GM19452 (cell line): ENCODE data around the gene MAP7D3.

ENCODE experiments used
- ATAC-seq: cut with Tn5 transposase; IDR thresholded peaks from one replicate; pipeline ENCODE4 v1.9.1; 2021; ENCODE audit not compliant: unreplicated experiment

MAP7D3 gene

GRCh38 chrX:136209016-136209738 is 42.0 kb downstream of the MAP7D3 start:
- no peak for ATAC-seq

GRCh38 chrX:136207546-136207945 is 43.7 kb downstream of the MAP7D3 start:
- no peak for ATAC-seq

- no peak for ATAC-seq
Measured at GRCh38 chrX:136206916-136207315, 44.3 kb downstream of the MAP7D3 start.

GRCh38 chrX:136205882-136206380 is 45.3 kb downstream of the MAP7D3 start:
- no peak for ATAC-seq

GRCh38 chrX:136204571-136204970 is 46.6 kb downstream of the MAP7D3 start:
- no peak for ATAC-seq

GRCh38 chrX:136203951-136204350 is 47.2 kb downstream of the MAP7D3 start:
- ATAC-seq = no peak

GRCh38 chrX:136203438-136203837 is 47.8 kb downstream of the MAP7D3 start:
- no peak for ATAC-seq

GRCh38 chrX:136202889-136203288 is 48.3 kb downstream of the MAP7D3 start:
- ATAC-seq = no peak

- no peak for ATAC-seq
Measured at GRCh38 chrX:136201601-136202000, 49.6 kb downstream of the MAP7D3 start.

GRCh38 chrX:136200466-136200865 is 50.7 kb downstream of the MAP7D3 start:
- ATAC-seq = no peak

GRCh38 chrX:136199365-136199764 is 51.8 kb downstream of the MAP7D3 start:
- ATAC-seq = no peak

- ATAC-seq = no peak
Measured at GRCh38 chrX:136198678-136199243, 52.4 kb downstream of the MAP7D3 start.

GRCh38 chrX:136198010-136198409 is 53.2 kb downstream of the MAP7D3 start:
- no peak for ATAC-seq

- no peak for ATAC-seq
Measured at GRCh38 chrX:136196691-136197155, 54.5 kb downstream of the MAP7D3 start.

- no peak for ATAC-seq
Measured at GRCh38 chrX:136195247-136195646, 56.0 kb downstream of the MAP7D3 start.

GRCh38 chrX:136194536-136194935 is 56.7 kb downstream of the MAP7D3 start:
- ATAC-seq = no peak

GRCh38 chrX:136193771-136194170 is 57.4 kb downstream of the MAP7D3 start:
- ATAC-seq = no peak

GRCh38 chrX:136192839-136193414 is 58.3 kb downstream of the MAP7D3 start:
- ATAC-seq = no peak

- ATAC-seq = no peak
Measured at GRCh38 chrX:136192135-136192534, 59.1 kb downstream of the MAP7D3 start.

GRCh38 chrX:136191171-136191570 is 60.0 kb downstream of the MAP7D3 start:
- ATAC-seq = no peak

- no peak for ATAC-seq
Measured at GRCh38 chrX:136190038-136190713, 61.0 kb downstream of the MAP7D3 start.

- no peak for ATAC-seq
Measured at GRCh38 chrX:136189222-136189621, 62.0 kb downstream of the MAP7D3 start.
